Thymus (tissue), 11 donors: ENCODE measurements around the gene VPS8. TPM values are rescaled to one million over a fixed set of nuclear protein-coding genes. Genes with fewer than 3 reads are reported as not detected.

Experiments
- DNase-seq, 9 donors: peaks; one replicate each; pipeline ENCODE4 v3.0.0-alpha.2; 2013; ENCODE audit warnings: low spot score in 9 of 9, low read depth in 6 of 9, missing footprints in 1 of 9
- H3K27ac ChIP-seq, 2 donors: one replicate each; pipeline ENCODE4 v1.5.1; 2013; ENCODE audit warnings: control low read depth in 1 of 2, low read depth in 1 of 2, low read length in 1 of 2, mild to moderate bottlenecking in 1 of 2, moderate library complexity in 1 of 2
- H3K27me3 ChIP-seq, 2 donors: one replicate each; pipeline ENCODE4 v1.5.1; 2013; ENCODE audit warnings: low read length in 1 of 2; ENCODE audit not compliant: control insufficient read depth in 2 of 2, insufficient read depth in 1 of 2
- H3K36me3 ChIP-seq, 2 donors: one replicate each; pipeline ENCODE4 v1.5.1; 2013; ENCODE audit warnings: low read length in 1 of 2, mild to moderate bottlenecking in 1 of 2, moderate library complexity in 1 of 2; ENCODE audit not compliant: control insufficient read depth in 2 of 2, insufficient read depth in 2 of 2
- H3K4me1 ChIP-seq, 2 donors: one replicate each; pipeline ENCODE4 v1.5.1; 2013; ENCODE audit warnings: low read length in 2 of 2; ENCODE audit not compliant: control insufficient read depth in 2 of 2, insufficient read depth in 2 of 2
- H3K4me3 ChIP-seq, 2 donors: one replicate each; pipeline ENCODE4 v1.5.1; 2013; ENCODE audit warnings: low read length in 2 of 2, control low read depth in 1 of 2, mild to moderate bottlenecking in 1 of 2
- H3K9me3 ChIP-seq, 2 donors: one replicate each; pipeline ENCODE4 v1.5.1; 2013; ENCODE audit warnings: low read length in 1 of 2, mild to moderate bottlenecking in 1 of 2; ENCODE audit not compliant: control insufficient read depth in 2 of 2, insufficient read depth in 1 of 2
- WGBS: extraction: QIAGEN DNeasy Blood & Tissue Kit; methylation state at CpG from one replicate; pipeline ENCODE4 v1.1.7; 2013; 5-methylcytosine and 5-hydroxymethylcytosine counted together
- polyA plus RNA-seq: library from polyadenylated mRNA; stranded (reverse); fragments of 200-250 nt; gene quantifications from one replicate; pipeline ENCODE4 v1.2.3, GENCODE V29; 2013
- total RNA-seq: library from RNA; stranded (reverse); fragments of 120-200 nt; gene quantifications from one replicate; pipeline ENCODE4 v1.2.4, GENCODE V29; 2013
- donor health status: healthy.

The VPS8 gene
- total and polyA plus RNA-seq, 2 donors = 20.1 to 36.1 TPM

GRCh38 chr3:185024406-185024805 is 212.4 kb downstream of the VPS8 start:
- no peak for DNase-seq
- Histone ChIP-seq H3K9me3 (no peaks in the 10 kb centered on the region), H3K27me3 (no peaks in the 10 kb centered on the region), H3K27ac (no peak overlapping the region), H3K4me1 (no peaks in the 10 kb centered on the region), H3K36me3 (peaks cover 0 to 3% of the 10 kb centered on the region in 2 donors), H3K4me3 (no peak overlapping the region)
- WGBS = 97% methylated on average over 3 of the region's 3 CpGs

GRCh38 chr3:185024966-185025365 is 213.0 kb downstream of the VPS8 start:
- H3K4me1 ChIP-seq = no peaks in the 10 kb centered on the region
- no peak overlapping the region for H3K27ac ChIP-seq
- H3K27me3 ChIP-seq = no peaks in the 10 kb centered on the region
- no peaks in the 10 kb centered on the region for H3K9me3 ChIP-seq
- no peak for DNase-seq
- H3K4me3 ChIP-seq = no peak overlapping the region
- WGBS = 70% methylated on average over 2 of the region's 2 CpGs
- peaks cover 0 to 3% of the 10 kb centered on the region in 2 donors for H3K36me3 ChIP-seq

- Histone ChIP-seq H3K36me3 (peaks cover 0 to 7% of the 10 kb centered on the region in 2 donors), H3K27ac (no peak overlapping the region), H3K9me3 (no peaks in the 10 kb centered on the region), H3K4me1 (no peaks in the 10 kb centered on the region), H3K27me3 (no peaks in the 10 kb centered on the region), H3K4me3 (no peak overlapping the region)
- 97% methylated on average over 3 of the region's 3 CpGs for WGBS
- DNase-seq = no peak
These were observed 216.2 kb downstream of the VPS8 start for GRCh38 chr3:185028121-185028520.

- Histone ChIP-seq H3K36me3 (peaks cover 0 to 7% of the 10 kb centered on the region in 2 donors), H3K9me3 (no peaks in the 10 kb centered on the region), H3K27me3 (no peaks in the 10 kb centered on the region), H3K27ac (no peak overlapping the region), H3K4me1 (no peaks in the 10 kb centered on the region), H3K4me3 (no peak overlapping the region)
- WGBS = 98% methylated on average over 1 of the region's 1 CpG
- no peak for DNase-seq
These were observed 217.1 kb downstream of the VPS8 start for GRCh38 chr3:185029086-185029485.

GRCh38 chr3:185030399-185030798 is 218.4 kb downstream of the VPS8 start:
- Histone ChIP-seq H3K9me3 (no peaks in the 10 kb centered on the region), H3K36me3 (peaks cover 0 to 7% of the 10 kb centered on the region in 2 donors), H3K4me1 (no peaks in the 10 kb centered on the region), H3K27ac (no peak overlapping the region), H3K4me3 (no peak overlapping the region), H3K27me3 (no peaks in the 10 kb centered on the region)
- WGBS = 98% methylated on average over 3 of the region's 3 CpGs
- DNase-seq = no peak

- no peaks in the 10 kb centered on the region for H3K9me3 ChIP-seq
- H3K27me3 ChIP-seq = no peaks in the 10 kb centered on the region
- WGBS = 98% methylated on average over 3 of the region's 3 CpGs
- H3K4me3 ChIP-seq = no peak overlapping the region
- peaks cover 0 to 7% of the 10 kb centered on the region in 2 donors for H3K36me3 ChIP-seq
- H3K4me1 ChIP-seq = no peaks in the 10 kb centered on the region
- no peak for DNase-seq
- H3K27ac ChIP-seq = no peak overlapping the region
These were observed 219.0 kb downstream of the VPS8 start for GRCh38 chr3:185030951-185031350.

- no peaks in the 10 kb centered on the region for H3K27me3 ChIP-seq
- no peak for DNase-seq
- H3K4me1 ChIP-seq = no peaks in the 10 kb centered on the region
- no peaks in the 10 kb centered on the region for H3K9me3 ChIP-seq
- no peaks in the 10 kb centered on the region for H3K36me3 ChIP-seq
- WGBS = 98% methylated on average over 1 of the region's 1 CpG
- no peak overlapping the region for H3K27ac ChIP-seq
- no peak overlapping the region for H3K4me3 ChIP-seq
These were observed 225.8 kb downstream of the VPS8 start for GRCh38 chr3:185037801-185038200.

GRCh38 chr3:185040425-185040824 is 228.5 kb downstream of the VPS8 start:
- no peak overlapping the region for H3K27ac ChIP-seq
- no peak for DNase-seq
- no peaks in the 10 kb centered on the region for H3K27me3 ChIP-seq
- no peak overlapping the region for H3K4me3 ChIP-seq
- H3K4me1 ChIP-seq = no peaks in the 10 kb centered on the region
- no peaks in the 10 kb centered on the region for H3K9me3 ChIP-seq
- no peaks in the 10 kb centered on the region for H3K36me3 ChIP-seq
- WGBS = 100% methylated on average over 1 of the region's 1 CpG

- no peaks in the 10 kb centered on the region for H3K27me3 ChIP-seq
- no peaks in the 10 kb centered on the region for H3K4me1 ChIP-seq
- 97% methylated on average over 4 of the region's 4 CpGs for WGBS
- no peak overlapping the region for H3K4me3 ChIP-seq
- no peaks in the 10 kb centered on the region for H3K9me3 ChIP-seq
- H3K27ac ChIP-seq = no peak overlapping the region
- DNase-seq = no peak
- H3K36me3 ChIP-seq = no peaks in the 10 kb centered on the region
These were observed 229.6 kb downstream of the VPS8 start for GRCh38 chr3:185041540-185041939.
